SU-DHL-6 (cell line): Measurements from ENCODE around the gene SNX12.
A peak's percentile ranks its signal among the peaks of the same experiment; 100 is the strongest.

ENCODE experiments used
- H2AFZ ChIP-seq: fragments of 200-600 bp; sonication (generic); 2 replicates; pipeline ENCODE4 v1.6.1; 2014; ENCODE audit warnings: low read depth, mild to moderate bottlenecking, moderate library complexity, mixed read lengths, antibody characterized with exemption, low read length; ENCODE audit not compliant: severe bottlenecking
- H3F3A ChIP-seq: fragments of 200-600 bp; shearing (Covaris generic); 2 replicates; pipeline ENCODE4 v1.6.0; 2016; ENCODE audit warnings: antibody characterized with exemption, mild to moderate bottlenecking; ENCODE audit not compliant: insufficient read depth
- H3K27ac ChIP-seq: fragments of 200-600 bp; sonication (generic); 2 replicates; pipeline ENCODE4 v1.5.1; 2016; ENCODE audit warnings: low read depth, mild to moderate bottlenecking, low read length, moderate library complexity, mixed read lengths
- H3K27me3 ChIP-seq: fragments of 200-600 bp; sonication (generic), shearing (Covaris generic); 2 replicates; pipeline ENCODE4 v1.6.0; 2014; ENCODE audit warnings: mild to moderate bottlenecking, low read length
- H3K36me3 ChIP-seq: fragments of 200-600 bp; sonication (generic); 2 replicates; pipeline ENCODE4 v1.6.1; 2014; ENCODE audit warnings: mild to moderate bottlenecking, low read length, mixed read lengths
- H3K4me2 ChIP-seq: fragments of 300-600, 200-600 bp; shearing (Covaris generic), sonication (generic); 2 replicates; pipeline ENCODE4 v1.6.0; 2014; ENCODE audit warnings: low read length, low read depth, mild to moderate bottlenecking; ENCODE audit not compliant: poor library complexity, severe bottlenecking
- H3K4me3 ChIP-seq: fragments of 200-600 bp; sonication (generic); 2 replicates; pipeline ENCODE4 v1.5.1; 2014; ENCODE audit warnings: antibody characterized with exemption, low read length, mild to moderate bottlenecking, mixed read lengths; ENCODE audit not compliant: insufficient read depth, poor library complexity, severe bottlenecking
- H3K79me2 ChIP-seq: fragments of 200-600 bp; sonication (generic); 2 replicates; pipeline ENCODE4 v1.6.1; 2014; ENCODE audit warnings: mild to moderate bottlenecking, low read length, moderate library complexity; ENCODE audit not compliant: insufficient read depth
- H3K9ac ChIP-seq: fragments of 200-600 bp; sonication (generic); 2 replicates; pipeline ENCODE4 v1.7.0; 2014; ENCODE audit warnings: mild to moderate bottlenecking, low read length
- H3K9me2 ChIP-seq: fragments of 200-600 bp; sonication (generic); replicated peaks from 2 replicates; pipeline ENCODE4 v1.6.1; 2014; ENCODE audit warnings: low read length; ENCODE audit not compliant: insufficient read depth
- H3K9me3 ChIP-seq: fragments of 200-600 bp; sonication (generic); 2 replicates; pipeline ENCODE4 v1.6.1; 2014; ENCODE audit warnings: low read length, mixed read lengths; ENCODE audit not compliant: insufficient read depth
- H4K20me1 ChIP-seq: fragments of 200-600 bp; sonication (generic); 2 replicates; pipeline ENCODE4 v1.6.1; 2014; ENCODE audit warnings: low read depth, mild to moderate bottlenecking, antibody characterized with exemption, low read length, moderate library complexity, mixed read lengths
- CTCF ChIP-seq: fragments of 200-600 bp; sonication (generic); IDR thresholded peaks from one replicate; pipeline ENCODE4 v1.5.1; 2017; ENCODE audit warnings: antibody characterized with exemption, mild to moderate bottlenecking, low read length, moderate library complexity; ENCODE audit not compliant: insufficient read depth, poor library complexity, severe bottlenecking
- EZH2phosphoT487 ChIP-seq: fragments of 200-600 bp; sonication (generic), shearing (Covaris generic); conservative IDR thresholded peaks from 2 replicates; pipeline ENCODE4 v1.6.1; 2018; ENCODE audit warnings: mild to moderate bottlenecking, antibody characterized with exemption, low read length, moderate library complexity, mixed read lengths

SNX12 gene

DNA sequence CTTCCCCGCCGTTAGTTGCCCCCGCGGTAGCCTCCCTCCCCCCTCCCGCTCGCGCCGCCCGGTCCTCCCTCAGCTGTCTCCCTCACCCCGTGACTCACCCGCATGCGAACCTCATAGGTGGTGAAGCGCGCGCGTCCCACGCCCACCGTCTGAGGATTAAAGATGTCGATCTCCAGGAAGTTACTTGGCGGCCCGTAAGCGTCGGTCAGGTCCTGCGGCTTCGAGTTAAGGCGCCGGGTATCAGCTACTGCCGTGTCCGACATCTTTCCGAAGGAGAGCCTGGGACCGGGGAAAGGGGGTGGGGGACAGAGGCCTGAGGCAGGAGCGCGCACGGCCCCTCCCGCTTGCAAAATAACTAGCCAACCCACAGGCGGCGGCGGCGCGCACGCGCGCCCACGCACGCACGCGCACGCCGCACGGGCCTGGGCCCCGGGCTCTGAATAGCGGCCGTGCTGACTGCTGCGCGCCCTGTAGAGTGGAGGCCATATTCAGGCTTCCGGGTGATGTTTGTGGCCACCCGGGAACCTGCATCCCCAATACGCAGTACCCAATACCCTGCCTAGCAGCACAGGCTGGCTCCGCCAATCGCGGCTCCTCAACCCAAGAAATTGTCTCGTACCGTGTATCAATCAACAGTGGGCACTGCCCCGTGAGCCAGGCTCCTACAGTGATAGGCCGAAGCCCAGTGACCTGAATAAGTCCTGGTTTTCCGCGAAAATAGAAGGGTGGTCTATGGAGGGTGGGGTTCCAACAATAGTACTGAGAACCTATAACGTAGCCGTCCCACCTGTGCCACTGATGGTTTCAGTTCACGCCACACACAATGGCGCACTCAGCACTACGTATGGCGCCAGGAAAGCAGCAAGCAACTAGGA is at the start of gene SNX12:
Gene SNX12, minus strand, starts transcription at position 291 of the 875 bp plus-strand sequence. Its CDS starts 28 bp downstream, at position 263.
- peak within 1 kb of the TSS; percentile 82 for H3K4me2 ChIP-seq
- H2AFZ ChIP-seq = peak within 1 kb of the TSS; percentile 95
- no peaks in the 10 kb centered on the region for H3K27me3 ChIP-seq
- no peaks in the 10 kb centered on the region for H3K36me3 ChIP-seq
- H3K27ac ChIP-seq = peak within 1 kb of the TSS; percentile 74
- peak within 1 kb of the TSS; percentile 91 for H3K9ac ChIP-seq
- no peaks in the 10 kb centered on the region for H3K9me2 ChIP-seq
- H3K4me3 ChIP-seq = peak within 1 kb of the TSS; percentile 92
- peaks cover 7% of the 10 kb centered on the region; the same call in 1 of the 2 replicates for H3F3A ChIP-seq
- no peaks in the 10 kb centered on the region for H4K20me1 ChIP-seq
- no peaks in the 10 kb centered on the region for H3K9me3 ChIP-seq
- peaks cover 30% of the 10 kb centered on the region for H3K79me2 ChIP-seq
- TF ChIP-seq EZH2phosphoT487 = no peak
- TF ChIP-seq CTCF = no peak

DNA sequence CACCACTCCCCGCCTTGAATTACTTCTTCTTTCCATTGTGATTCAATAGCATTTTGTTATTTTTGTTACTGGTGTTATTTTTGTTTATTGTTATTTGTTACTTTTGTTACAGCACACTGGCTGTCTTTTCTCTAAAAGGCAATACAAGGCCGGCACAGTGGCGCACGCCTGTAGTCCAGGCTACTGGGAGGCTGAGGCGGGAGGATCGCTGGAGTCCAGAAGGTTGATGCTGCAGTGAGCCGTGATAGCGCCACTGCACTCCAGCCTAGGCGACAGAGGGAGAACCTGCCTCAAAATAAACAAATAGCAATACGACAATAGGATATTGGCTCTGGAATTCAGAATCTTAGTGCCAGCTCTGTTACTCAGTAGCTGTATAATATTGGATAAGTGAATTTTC is 49.2 kb upstream of the SNX12 start:
- Histone ChIP-seq H3K79me2 (no peaks in the 10 kb centered on the region), H3K27ac (peak overlapping the region; percentile 72; the same call in 1 of the 2 replicates), H3K36me3 (no peaks in the 10 kb centered on the region), H4K20me1 (no peaks in the 10 kb centered on the region), H3K4me2 (peak overlapping the region; percentile 90), H3K9me3 (no peaks in the 10 kb centered on the region), H3K9me2 (no peaks in the 10 kb centered on the region), H3F3A (peaks cover 8% of the 10 kb centered on the region), H3K9ac (peak overlapping the region; percentile 75), H2AFZ (peak overlapping the region; percentile 77), H3K4me3 (peak overlapping the region; percentile 72), H3K27me3 (no peaks in the 10 kb centered on the region)
- TF ChIP-seq CTCF (no peak), EZH2phosphoT487 (no peak)

- H3K27me3 ChIP-seq = no peaks in the 10 kb centered on the region
Observed at GRCh38 chrX:71111921-71112431, 43.8 kb upstream of the SNX12 start.

More at GRCh38 chrX:71111921-71112431, 43.8 kb upstream of the SNX12 start:
- Histone ChIP-seq H3K9ac (peak overlapping the region; percentile 73), H3K4me3 (peak overlapping the region; percentile 65), H3K27ac (peak overlapping the region; percentile 97), H3K9me2 (no peaks in the 10 kb centered on the region), H4K20me1 (no peaks in the 10 kb centered on the region), H3K36me3 (no peaks in the 10 kb centered on the region), H2AFZ (no peak overlapping the region), H3K4me2 (peak overlapping the region; percentile 98), H3F3A (peaks cover 10% of the 10 kb centered on the region), H3K9me3 (no peaks in the 10 kb centered on the region), H3K79me2 (peaks cover 16% of the 10 kb centered on the region; the same call in 1 of the 2 replicates)
- TF ChIP-seq EZH2phosphoT487 = no peak
- TF ChIP-seq CTCF = no peak
